Endothelial cell of umbilical vein (primary cell): ENCODE results near the gene WDR37.

Source experiments
- CTCF ChIP-seq, 2 donors: IDR thresholded peaks; 1 replicate in 1 of 2; 2 replicates in 1 of 2; pipeline ENCODE4 v1.5.1; 2011; ENCODE audit warnings: low read length in 2 of 2, mild to moderate bottlenecking in 2 of 2, moderate library complexity in 2 of 2, control low read depth in 1 of 2, inconsistent platforms in 1 of 2, low read depth in 1 of 2; ENCODE audit not compliant: insufficient read depth in 1 of 2; ENCODE audit errors: extremely low read depth in 1 of 2
- EZH2 ChIP-seq: IDR thresholded peaks from 2 replicates; pipeline ENCODE4 v1.6.1; 2012; ENCODE audit warnings: borderline replicate concordance, low read depth, mild to moderate bottlenecking, moderate library complexity, low read length, inconsistent platforms; ENCODE audit not compliant: severe bottlenecking
- FOS ChIP-seq: IDR thresholded peaks from 2 replicates; pipeline ENCODE4 v1.6.1; 2011; ENCODE audit warnings: mild to moderate bottlenecking, low read length, moderate library complexity, borderline replicate concordance; ENCODE audit not compliant: insufficient read depth
- GATA2 ChIP-seq: IDR thresholded peaks from 2 replicates; pipeline ENCODE4 v1.7.0; 2011; ENCODE audit warnings: low read depth, mild to moderate bottlenecking, moderate library complexity, mixed read lengths, low read length; ENCODE audit not compliant: insufficient read length, insufficient read depth
- MAX ChIP-seq: IDR thresholded peaks from 2 replicates; pipeline ENCODE4 v1.6.1; 2011; ENCODE audit not compliant: insufficient read depth, insufficient read length
- MYC ChIP-seq: IDR thresholded peaks from one replicate; pipeline ENCODE4 v1.6.1; 2011; ENCODE audit warnings: mild to moderate bottlenecking, low read depth, low read length
- POLR2A ChIP-seq: IDR thresholded peaks from 2 replicates; pipeline ENCODE4 v1.6.1; 2012; ENCODE audit warnings: low read depth, mild to moderate bottlenecking, control low read depth, low read length
- POLR2AphosphoS5 ChIP-seq: IDR thresholded peaks from 2 replicates; pipeline ENCODE4 v1.6.1; 2012; ENCODE audit warnings: low read depth, mild to moderate bottlenecking, control low read depth, low read length, moderate library complexity; ENCODE audit not compliant: insufficient read depth

- no peak for TF ChIP-seq POLR2A
- TF ChIP-seq CTCF (IDR thresholded peaks at IDR 0.05; ENCODE audit: extremely low read depth in 1 of 2, insufficient read depth in 1 of 2, low read depth in 1 of 2, low read length in 2 of 2): no peak
- TF ChIP-seq MAX: no peak
- no peak for TF ChIP-seq POLR2AphosphoS5
- no peak for TF ChIP-seq EZH2
- no peak for TF ChIP-seq GATA2
- TF ChIP-seq FOS: no peak
- no peak for TF ChIP-seq MYC
Observed at GRCh38 chr10:1178506-1178905, 122.3 kb downstream of the WDR37 start.
